ENCODE data around the gene ANKS1A. TPM values are rescaled to one million over a fixed set of nuclear protein-coding genes. Genes with fewer than 3 reads are reported as not detected.

The ANKS1A gene
- total RNA-seq, 2 experiments from 2014 or later = 6.4 to 6.9 TPM

- Histone ChIP-seq H3K4me3 (ENCODE audit: low read length) (no peak overlapping the region), H3K9me3 (ENCODE audit: control insufficient read depth in 1 of 2, insufficient read depth in 1 of 2, low read length in 2 of 2) (no peaks in the 10 kb centered on the region), H3K36me3 (ENCODE audit: insufficient read depth, low read length) (peaks cover 52% of the 10 kb centered on the region), H3K27ac (ENCODE audit: low read depth in 1 of 2, low read length in 2 of 2) (no peak overlapping the region), H3K27me3 (ENCODE audit: control insufficient read depth in 1 of 2, insufficient read depth in 2 of 2, low read length in 2 of 2) (no peaks in the 10 kb centered on the region), H3K4me1 (ENCODE audit: insufficient read depth, low read length) (no peaks in the 10 kb centered on the region)
- DNase-seq (no peak), ATAC-seq (ENCODE audit: poor library complexity) (no peak)
- H3K4me3 Mint-ChIP-seq = no peak overlapping the region
- TF ChIP-seq CTCF (IDR thresholded peaks at IDR 0.05) = no peak
- H3K9me3 Mint-ChIP-seq = no peaks in the 10 kb centered on the region
- intact Hi-C loops (cut with DNase I, micrococcal nuclease) = no loop called here
- H3K4me1 Mint-ChIP-seq (ENCODE audit: low read depth) = no peaks in the 10 kb centered on the region
- POLR2A ChIA-PET = interaction anchor here (1.3 kb wide), 1 partner anchor 9 kb away, joined by 3 read pairs; no protein-coding TSS in a partner anchor
- CTCF ChIA-PET = no interaction called here
- H3K27me3 Mint-ChIP-seq = no peaks in the 10 kb centered on the region
- no peak overlapping the region for H3K27ac Mint-ChIP-seq
- H3K36me3 Mint-ChIP-seq (ENCODE audit: low read depth) = peaks cover 73% of the 10 kb centered on the region
Measured at GRCh38 chr6:34858681-34859080, 30.4 kb upstream of the ANKS1A start.

- Mint-ChIP-seq H3K9me3 (no peaks in the 10 kb centered on the region), H3K36me3 (ENCODE audit: low read depth) (peaks cover 80% of the 10 kb centered on the region), H3K4me1 (ENCODE audit: low read depth) (no peaks in the 10 kb centered on the region), H3K4me3 (no peak overlapping the region), H3K27me3 (no peaks in the 10 kb centered on the region), H3K27ac (no peak overlapping the region)
- Histone ChIP-seq H3K4me1 (ENCODE audit: insufficient read depth, low read length) (no peaks in the 10 kb centered on the region), H3K4me3 (ENCODE audit: low read length) (no peak overlapping the region), H3K9me3 (ENCODE audit: control insufficient read depth in 1 of 2, insufficient read depth in 1 of 2, low read length in 2 of 2) (no peaks in the 10 kb centered on the region), H3K36me3 (ENCODE audit: insufficient read depth, low read length) (peaks cover 55% of the 10 kb centered on the region), H3K27me3 (ENCODE audit: control insufficient read depth in 1 of 2, insufficient read depth in 2 of 2, low read length in 2 of 2) (no peaks in the 10 kb centered on the region), H3K27ac (ENCODE audit: low read depth in 1 of 2, low read length in 2 of 2) (no peak overlapping the region)
- intact Hi-C loops (cut with DNase I, micrococcal nuclease) = no loop called here
- TF ChIP-seq CTCF (IDR thresholded peaks at IDR 0.05) = no peak
- ChIA-PET POLR2A (interaction anchor here (1.3 kb wide), 1 partner anchor 8 kb away, joined by 3 read pairs; no protein-coding TSS in a partner anchor), CTCF (no interaction called here)
- ATAC-seq (ENCODE audit: poor library complexity) = no peak
- no peak for DNase-seq
Measured at GRCh38 chr6:34859951-34860350, 29.1 kb upstream of the ANKS1A start.

DNA sequence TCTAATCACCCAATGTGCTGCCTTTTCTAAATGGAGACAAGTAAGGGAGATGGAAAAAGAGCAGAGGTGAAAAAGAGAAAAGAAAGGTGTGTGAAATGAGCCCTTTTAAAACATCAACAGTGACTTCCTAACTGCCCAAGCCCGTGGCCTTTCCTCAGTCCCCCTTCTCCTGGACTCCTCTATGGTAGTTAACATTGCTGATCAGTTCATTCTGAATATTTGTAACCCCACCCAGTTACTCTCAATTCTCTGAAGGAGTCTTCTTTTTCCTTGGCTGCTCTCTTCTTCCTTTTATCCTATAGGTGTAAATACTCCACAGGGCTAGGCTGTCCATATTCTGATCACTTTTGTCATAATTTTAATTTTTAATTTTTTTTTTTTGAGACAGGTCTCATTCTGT lies 28.3 kb upstream of the ANKS1A start:
- Mint-ChIP-seq H3K36me3 (ENCODE audit: low read depth) (peaks cover 80% of the 10 kb centered on the region), H3K9me3 (no peaks in the 10 kb centered on the region), H3K4me1 (ENCODE audit: low read depth) (no peaks in the 10 kb centered on the region), H3K27me3 (no peaks in the 10 kb centered on the region), H3K27ac (no peak overlapping the region), H3K4me3 (no peak overlapping the region)
- Histone ChIP-seq H3K4me3 (ENCODE audit: low read length) (no peak overlapping the region), H3K4me1 (ENCODE audit: insufficient read depth, low read length) (no peaks in the 10 kb centered on the region), H3K27ac (ENCODE audit: low read depth in 1 of 2, low read length in 2 of 2) (no peak overlapping the region), H3K9me3 (ENCODE audit: control insufficient read depth in 1 of 2, insufficient read depth in 1 of 2, low read length in 2 of 2) (no peaks in the 10 kb centered on the region), H3K27me3 (ENCODE audit: control insufficient read depth in 1 of 2, insufficient read depth in 2 of 2, low read length in 2 of 2) (no peaks in the 10 kb centered on the region), H3K36me3 (ENCODE audit: insufficient read depth, low read length) (peaks cover 53% of the 10 kb centered on the region)
- no peak for TF ChIP-seq CTCF (IDR thresholded peaks at IDR 0.05)
- ChIA-PET CTCF (no interaction called here), POLR2A (no interaction called here)
- intact Hi-C loops (cut with DNase I, micrococcal nuclease) = no loop called here
- DNase-seq (no peak), ATAC-seq (ENCODE audit: poor library complexity) (no peak)
